Measurements from ENCODE around the gene WNT11.
A peak's percentile ranks its signal among the peaks of the same experiment; 100 is the strongest.

WNT11 gene

DNA sequence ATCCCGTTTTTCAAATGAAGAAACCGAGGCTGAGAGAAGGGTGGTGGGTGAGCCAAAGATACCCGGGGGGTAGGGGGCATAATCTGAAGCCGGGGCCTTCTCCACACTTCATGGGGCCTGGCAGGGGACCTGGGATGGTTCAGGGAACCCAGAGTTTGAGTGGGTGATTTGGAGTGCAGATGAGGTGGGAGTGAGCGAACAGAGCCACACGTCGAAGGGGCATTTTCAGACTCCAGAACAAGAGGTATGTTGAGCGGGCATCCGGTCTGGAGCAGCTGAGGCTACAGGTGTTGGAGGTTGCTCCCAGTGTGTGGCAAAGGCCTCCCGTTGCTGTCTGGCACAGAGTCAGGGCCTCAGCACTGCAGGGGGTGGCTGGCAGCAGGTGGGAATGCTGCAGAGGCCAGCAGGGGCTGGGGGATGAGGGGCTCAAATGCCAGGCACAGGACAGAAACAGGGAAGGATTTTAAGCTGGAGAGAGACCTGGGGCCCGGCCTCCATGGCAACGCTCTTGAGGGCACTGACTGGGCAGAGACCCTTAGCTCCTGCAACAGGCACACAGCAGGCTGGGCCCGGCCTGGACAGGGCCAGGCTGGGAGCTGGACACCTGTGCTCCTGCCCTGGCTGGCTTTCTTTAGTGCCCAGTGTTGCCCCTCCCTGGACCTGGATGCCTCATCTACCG, 46.2 kb downstream of the WNT11 start:
- DNase-seq (ENCODE audit: low spot score in 2 of 2): no peak
- no peak overlapping the region for H3K4me3 Mint-ChIP-seq
- ATAC-seq (ENCODE audit: low read depth): no peak
- H3K27ac Mint-ChIP-seq: no peak overlapping the region
- H3K36me3 Mint-ChIP-seq: no peaks in the 10 kb centered on the region
- H3K27me3 Mint-ChIP-seq: peaks cover 13% of the 10 kb centered on the region
- no peaks in the 10 kb centered on the region for H3K9me3 Mint-ChIP-seq
- H3K4me1 Mint-ChIP-seq: peaks cover under 1% of the 10 kb centered on the region

DNA sequence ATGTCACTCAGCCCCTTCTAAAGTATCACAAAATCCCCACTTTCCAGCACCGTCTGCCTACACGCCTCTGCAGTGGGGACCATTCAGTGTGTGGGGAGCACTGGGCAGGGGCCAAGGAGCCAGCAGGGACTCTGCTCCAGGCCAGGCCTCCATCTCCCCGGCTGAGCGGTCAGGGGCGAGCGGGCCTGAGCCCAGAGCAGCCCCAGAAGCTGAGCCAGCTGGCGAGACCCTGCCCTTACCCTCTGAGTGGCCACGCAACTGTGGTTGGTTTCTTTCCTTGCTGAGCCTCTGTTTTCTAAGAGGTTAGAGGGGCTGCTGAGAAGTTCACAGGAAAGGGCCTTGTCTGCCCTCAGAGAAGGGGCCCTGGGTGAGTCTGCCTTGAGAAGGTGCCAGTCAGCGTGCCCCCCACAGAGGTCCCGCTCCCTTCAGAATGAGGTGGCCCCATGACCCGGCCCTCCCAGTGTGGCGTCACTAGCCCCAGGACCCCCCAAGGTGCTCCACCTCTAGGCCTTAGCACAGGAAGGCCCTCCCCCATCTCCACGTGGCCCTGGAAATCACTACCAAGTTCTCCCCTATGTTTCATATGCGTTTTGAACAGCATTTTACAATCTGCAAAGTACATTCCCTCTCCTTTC, 46.9 kb downstream of the WNT11 start:
- Mint-ChIP-seq H3K36me3 (no peaks in the 10 kb centered on the region), H3K4me1 (no peaks in the 10 kb centered on the region), H3K27me3 (peaks cover 9% of the 10 kb centered on the region), H3K9me3 (no peaks in the 10 kb centered on the region), H3K4me3 (no peak overlapping the region), H3K27ac (no peak overlapping the region)
- ATAC-seq (ENCODE audit: low read depth) (no peak), DNase-seq (ENCODE audit: low spot score in 2 of 2) (no peak)

- Mint-ChIP-seq H3K27ac (no peak overlapping the region), H3K27me3 (peaks cover 3% of the 10 kb centered on the region)
These were observed 47.7 kb downstream of the WNT11 start for GRCh38 chr11:76158394-76159302.

DNA sequence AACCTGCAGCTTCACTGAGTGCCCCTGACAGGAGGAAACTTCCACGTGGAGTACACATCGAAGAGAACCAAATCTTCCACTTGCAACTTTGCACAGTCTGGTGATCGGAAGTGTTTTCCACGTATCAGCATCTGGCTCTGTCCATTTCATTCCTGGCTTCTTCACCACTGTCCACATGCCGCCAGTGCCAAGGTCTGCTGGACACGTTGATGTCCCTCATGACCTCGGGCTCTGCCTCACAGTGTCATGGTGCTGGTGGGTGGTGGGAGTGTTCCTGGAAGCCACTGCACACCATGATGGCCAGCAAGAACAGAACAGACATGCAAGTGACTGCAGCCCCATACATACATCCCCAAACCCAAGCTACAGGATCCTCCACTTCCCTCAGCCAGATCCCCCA, 48.4 kb downstream of the WNT11 start:
- Mint-ChIP-seq H3K27me3 (peaks cover 3% of the 10 kb centered on the region), H3K4me1 (peaks cover 8% of the 10 kb centered on the region), H3K27ac (no peak overlapping the region), H3K4me3 (no peak overlapping the region), H3K9me3 (no peaks in the 10 kb centered on the region), H3K36me3 (no peaks in the 10 kb centered on the region)
- DNase-seq (ENCODE audit: low spot score in 2 of 2) (no peak), ATAC-seq (ENCODE audit: low read depth) (no peak)

More at GRCh38 chr11:76158394-76159302, 47.7 kb downstream of the WNT11 start:
- ATAC-seq (ENCODE audit: low read depth) (no peak), DNase-seq (ENCODE audit: low spot score in 2 of 2) (no peak)
- Mint-ChIP-seq H3K4me1 (peaks cover under 1% of the 10 kb centered on the region), H3K9me3 (no peaks in the 10 kb centered on the region), H3K4me3 (no peak overlapping the region), H3K36me3 (no peaks in the 10 kb centered on the region)

DNA sequence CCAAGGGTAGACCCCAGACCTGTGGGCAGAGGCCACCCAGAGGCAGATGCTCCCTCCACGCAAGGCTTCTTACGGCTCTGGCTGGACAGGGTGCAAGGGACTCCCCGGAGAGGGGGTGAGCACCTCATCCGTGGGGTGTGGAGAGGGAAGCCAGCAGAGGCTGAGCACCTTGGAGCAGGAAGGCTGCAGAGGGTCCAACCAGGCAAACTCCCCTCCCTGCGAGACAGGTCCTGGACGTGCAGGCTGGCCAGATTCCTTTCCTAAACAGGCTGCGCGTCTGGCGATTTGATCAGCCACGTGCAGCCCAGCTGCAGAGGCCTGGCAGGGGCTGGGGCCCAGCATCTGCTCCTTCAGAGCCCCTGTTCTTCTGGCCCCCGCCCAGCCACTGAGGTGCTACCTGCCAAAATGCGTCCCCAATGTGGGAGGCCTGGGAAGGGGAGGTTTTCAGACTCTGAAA, 49.3 kb downstream of the WNT11 start:
- DNase-seq (ENCODE audit: low spot score in 2 of 2): no peak
- no peak for ATAC-seq (ENCODE audit: low read depth)
- Mint-ChIP-seq H3K4me3 (no peak overlapping the region), H3K36me3 (no peaks in the 10 kb centered on the region), H3K4me1 (peaks cover 16% of the 10 kb centered on the region), H3K27ac (no peak overlapping the region), H3K9me3 (no peaks in the 10 kb centered on the region), H3K27me3 (peaks cover 3% of the 10 kb centered on the region)

- H3K4me1 Mint-ChIP-seq: peaks cover 18% of the 10 kb centered on the region
- H3K27ac Mint-ChIP-seq: no peak overlapping the region
These were observed 50.6 kb downstream of the WNT11 start for GRCh38 chr11:76155500-76156227.

GRCh38 chr11:76153571-76153923, 52.8 kb downstream of the WNT11 start:
- ATAC-seq (ENCODE audit: low read depth) (no peak), DNase-seq (ENCODE audit: low spot score in 2 of 2) (no peak)
- Mint-ChIP-seq H3K4me1 (peaks cover 18% of the 10 kb centered on the region), H3K27me3 (peaks cover 2% of the 10 kb centered on the region), H3K27ac (peak overlapping the region; percentile 13), H3K36me3 (no peaks in the 10 kb centered on the region), H3K4me3 (peak overlapping the region; percentile 79), H3K9me3 (no peaks in the 10 kb centered on the region)

More at GRCh38 chr11:76155500-76156227, 50.6 kb downstream of the WNT11 start:
- Mint-ChIP-seq H3K9me3 (no peaks in the 10 kb centered on the region), H3K27me3 (peaks cover 2% of the 10 kb centered on the region), H3K36me3 (no peaks in the 10 kb centered on the region), H3K4me3 (no peak overlapping the region)
- ATAC-seq (ENCODE audit: low read depth) (no peak), DNase-seq (ENCODE audit: low spot score in 2 of 2) (no peak)

GRCh38 chr11:76152741-76153570, 53.3 kb downstream of the WNT11 start:
- H3K27me3 Mint-ChIP-seq: peaks cover 2% of the 10 kb centered on the region
- H3K4me3 Mint-ChIP-seq: peak overlapping the region; percentile 79
- H3K9me3 Mint-ChIP-seq: no peaks in the 10 kb centered on the region
- peaks cover 18% of the 10 kb centered on the region for H3K4me1 Mint-ChIP-seq
- H3K27ac Mint-ChIP-seq: peak overlapping the region; percentile 13
- H3K36me3 Mint-ChIP-seq: no peaks in the 10 kb centered on the region
- ATAC-seq (ENCODE audit: low read depth) (peak; percentile 83), DNase-seq (ENCODE audit: low spot score in 2 of 2) (peak; percentile 32 to 35)

DNA sequence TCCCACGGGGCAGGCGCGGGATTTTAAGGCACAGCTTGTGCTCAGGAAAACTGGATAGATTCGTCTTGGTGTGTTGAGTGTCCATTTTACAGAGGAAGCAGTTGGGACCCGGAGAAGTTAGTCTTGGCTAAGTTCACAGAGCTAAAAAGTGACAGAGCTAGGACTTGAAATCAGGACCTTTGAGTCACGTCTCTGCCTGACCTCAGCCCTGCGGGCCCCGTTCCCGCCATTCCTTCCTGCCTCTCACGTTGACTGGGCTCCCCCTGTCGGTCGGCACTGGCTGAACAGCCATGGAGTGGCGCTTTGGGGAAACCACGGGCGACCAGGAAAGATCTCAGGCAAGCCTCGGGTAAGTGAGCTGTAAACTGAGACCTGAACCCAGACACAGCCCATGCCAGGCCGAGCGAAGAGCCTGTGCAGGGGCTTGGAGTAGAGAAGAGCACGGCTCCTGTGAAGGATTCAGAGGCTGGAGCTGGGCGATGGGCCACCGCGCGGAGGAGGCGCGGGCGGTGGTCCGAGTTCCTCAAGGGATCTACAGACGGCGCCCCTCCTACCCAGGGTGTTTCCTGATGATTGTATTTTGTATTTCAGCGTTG, 54.1 kb downstream of the WNT11 start:
- DNase-seq (ENCODE audit: low spot score in 2 of 2) (peak; percentile 58 to 68), ATAC-seq (ENCODE audit: low read depth) (peak; percentile 71)
- Mint-ChIP-seq H3K27me3 (peaks cover 2% of the 10 kb centered on the region), H3K9me3 (no peaks in the 10 kb centered on the region), H3K4me3 (peak overlapping the region; percentile 79), H3K27ac (peak overlapping the region; percentile 13), H3K4me1 (peaks cover 18% of the 10 kb centered on the region), H3K36me3 (no peaks in the 10 kb centered on the region)

- Mint-ChIP-seq H3K36me3 (no peaks in the 10 kb centered on the region), H3K27ac (no peak overlapping the region), H3K4me1 (peaks cover 18% of the 10 kb centered on the region), H3K4me3 (peak overlapping the region; percentile 79), H3K27me3 (peaks cover 2% of the 10 kb centered on the region), H3K9me3 (no peaks in the 10 kb centered on the region)
- DNase-seq (ENCODE audit: low spot score in 2 of 2) (no peak), ATAC-seq (ENCODE audit: low read depth) (no peak)
These were observed 54.7 kb downstream of the WNT11 start for GRCh38 chr11:76151556-76152085.

DNA sequence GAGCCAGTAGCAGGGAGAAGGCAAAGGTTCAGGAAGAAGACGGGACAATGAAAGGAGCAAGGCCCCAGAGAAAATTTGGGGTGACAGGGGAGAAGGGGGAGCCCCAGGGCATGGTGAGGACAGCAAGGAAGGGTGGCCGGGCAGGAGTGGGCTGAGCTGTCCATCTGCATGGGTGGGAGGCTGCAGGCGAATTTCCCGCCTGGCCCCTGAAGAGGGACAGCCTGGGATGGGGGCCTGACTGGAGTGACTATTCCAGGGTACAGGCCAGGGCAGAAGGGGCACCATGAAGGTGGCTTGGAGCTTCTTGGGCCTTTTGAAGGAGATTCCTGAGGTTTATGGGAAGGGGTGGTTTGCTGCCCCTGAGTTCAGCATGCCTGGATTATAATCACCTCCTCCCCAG, 56.2 kb downstream of the WNT11 start:
- no peak for ATAC-seq (ENCODE audit: low read depth)
- no peak for DNase-seq (ENCODE audit: low spot score in 2 of 2)
- Mint-ChIP-seq H3K36me3 (no peaks in the 10 kb centered on the region), H3K4me3 (no peak overlapping the region), H3K4me1 (peaks cover 18% of the 10 kb centered on the region), H3K27me3 (no peaks in the 10 kb centered on the region), H3K27ac (no peak overlapping the region), H3K9me3 (no peaks in the 10 kb centered on the region)

GRCh38 chr11:76149713-76150112, 56.6 kb downstream of the WNT11 start:
- Mint-ChIP-seq H3K4me1 (peaks cover 18% of the 10 kb centered on the region), H3K9me3 (no peaks in the 10 kb centered on the region), H3K27me3 (no peaks in the 10 kb centered on the region), H3K27ac (no peak overlapping the region), H3K4me3 (no peak overlapping the region), H3K36me3 (no peaks in the 10 kb centered on the region)
- no peak for ATAC-seq (ENCODE audit: low read depth)
- DNase-seq (ENCODE audit: low spot score in 2 of 2): no peak

Data from memory B cell (primary cell).